Astrocyte of the spinal cord (primary cell): ENCODE measurements around the gene PCDHA1.

Experiments
- DNase-seq: peaks from one replicate; pipeline ENCODE4 v3.0.0; 2011; ENCODE audit warnings: low read depth, low spot score
- H3K4me3 ChIP-seq: 2 replicates; pipeline ENCODE4 v1.5.1; 2011; ENCODE audit warnings: low read depth, mild to moderate bottlenecking, low read length, moderate library complexity
- CTCF ChIP-seq: IDR thresholded peaks from 2 replicates; pipeline ENCODE4 v1.5.1; 2012; ENCODE audit warnings: low read depth, mild to moderate bottlenecking, low read length, inconsistent platforms
- in situ Hi-C: cut with HindIII; loops from 2 replicates; pipeline ENCODE4 v1.10.0; 2017; ENCODE audit warnings: low sequenced_read_pairs

Gene PCDHA1

GRCh38 chr5:140927228-140927573, 141.3 kb downstream of the PCDHA1 start:
- in situ Hi-C loops: no loop called here
- peak overlapping the region; percentile 21 for H3K4me3 ChIP-seq
- no peak for TF ChIP-seq CTCF
- DNase-seq: no peak

GRCh38 chr5:140934964-140935606, 149.1 kb downstream of the PCDHA1 start:
- TF ChIP-seq CTCF: no peak
- no peak overlapping the region for H3K4me3 ChIP-seq
- in situ Hi-C loops: no loop called here
- DNase-seq: no peak

- TF ChIP-seq CTCF: no peak
- H3K4me3 ChIP-seq: no peak overlapping the region
- in situ Hi-C loops: no loop called here
- DNase-seq: no peak
These were observed 160.6 kb downstream of the PCDHA1 start for GRCh38 chr5:140946578-140946977.

- TF ChIP-seq CTCF: no peak
- in situ Hi-C loops: no loop called here
- no peak for DNase-seq
- no peak overlapping the region for H3K4me3 ChIP-seq
These were observed 165.7 kb downstream of the PCDHA1 start for GRCh38 chr5:140951636-140952035.

GRCh38 chr5:140953234-140953633, 167.3 kb downstream of the PCDHA1 start:
- no peak for TF ChIP-seq CTCF
- in situ Hi-C loops: no loop called here
- no peak overlapping the region for H3K4me3 ChIP-seq
- no peak for DNase-seq

- in situ Hi-C loops: no loop called here
- DNase-seq: no peak
- H3K4me3 ChIP-seq: no peak overlapping the region
- TF ChIP-seq CTCF: no peak
These were observed 176.2 kb downstream of the PCDHA1 start for GRCh38 chr5:140962190-140962589.

- in situ Hi-C loops: no loop called here
These were observed 178.4 kb downstream of the PCDHA1 start for GRCh38 chr5:140964356-140964755.

More at GRCh38 chr5:140964356-140964755, 178.4 kb downstream of the PCDHA1 start:
- no peak for TF ChIP-seq CTCF
- DNase-seq: no peak
- no peak overlapping the region for H3K4me3 ChIP-seq
